HuH-7 (cell line): ENCODE measurements around the gene PCP4L1.

Experiments used
- DNase-seq: peaks from one replicate; pipeline ENCODE4 v3.0.0; 2011; ENCODE audit warnings: low spot score

PCP4L1 gene

GRCh38 chr1:161267321-161267720, 8.8 kb downstream of the PCP4L1 start:
- no peak for DNase-seq

- DNase-seq: no peak
Measured at GRCh38 chr1:161273402-161273801, 14.9 kb downstream of the PCP4L1 start.

GRCh38 chr1:161274874-161275273, 16.3 kb downstream of the PCP4L1 start:
- DNase-seq: no peak

- DNase-seq: no peak
Measured at GRCh38 chr1:161282991-161283390, 24.4 kb downstream of the PCP4L1 start.

GRCh38 chr1:161285113-161285512, 26.6 kb downstream of the PCP4L1 start:
- DNase-seq: no peak

- DNase-seq: no peak
Measured at GRCh38 chr1:161285521-161285920, 27.0 kb downstream of the PCP4L1 start.

- DNase-seq: peak; percentile 38
Measured at GRCh38 chr1:161287482-161288054, 29.0 kb downstream of the PCP4L1 start.

- DNase-seq: no peak
Measured at GRCh38 chr1:161290779-161291178, 32.2 kb downstream of the PCP4L1 start.

GRCh38 chr1:161297415-161297814, 38.9 kb downstream of the PCP4L1 start:
- no peak for DNase-seq

GRCh38 chr1:161298116-161298515, 39.6 kb downstream of the PCP4L1 start:
- DNase-seq: no peak

GRCh38 chr1:161299347-161299746, 40.8 kb downstream of the PCP4L1 start:
- DNase-seq: no peak

GRCh38 chr1:161300478-161300877, 41.9 kb downstream of the PCP4L1 start:
- no peak for DNase-seq

GRCh38 chr1:161304927-161305866, 46.7 kb downstream of the PCP4L1 start:
- no peak for DNase-seq

- DNase-seq: no peak
Measured at GRCh38 chr1:161305867-161306519, 47.4 kb downstream of the PCP4L1 start.

GRCh38 chr1:161307230-161307768, 48.8 kb downstream of the PCP4L1 start:
- no peak for DNase-seq

GRCh38 chr1:161307892-161308638, 49.5 kb downstream of the PCP4L1 start:
- no peak for DNase-seq

- no peak for DNase-seq
Measured at GRCh38 chr1:161309868-161310267, 51.3 kb downstream of the PCP4L1 start, which contains the start of gene MPZ. Gene MPZ (minus strand): TSS chr1:161309968. CDS start chr1:161309905, 63 bp downstream.

GRCh38 chr1:161311595-161312181, 53.1 kb downstream of the PCP4L1 start:
- no peak for DNase-seq

- DNase-seq: no peak
Measured at GRCh38 chr1:161313554-161314200, 55.1 kb downstream of the PCP4L1 start.

GRCh38 chr1:161314201-161314981, 55.8 kb downstream of the PCP4L1 start, which contains the start of gene SDHC:
Gene SDHC (plus strand): TSS chr1:161314381. CDS start chr1:161314406, 25 bp downstream.
- DNase-seq: peak; percentile 90
